ENCODE measurements around the gene LRTM2.

- TF ChIP-seq, protein P1, sequence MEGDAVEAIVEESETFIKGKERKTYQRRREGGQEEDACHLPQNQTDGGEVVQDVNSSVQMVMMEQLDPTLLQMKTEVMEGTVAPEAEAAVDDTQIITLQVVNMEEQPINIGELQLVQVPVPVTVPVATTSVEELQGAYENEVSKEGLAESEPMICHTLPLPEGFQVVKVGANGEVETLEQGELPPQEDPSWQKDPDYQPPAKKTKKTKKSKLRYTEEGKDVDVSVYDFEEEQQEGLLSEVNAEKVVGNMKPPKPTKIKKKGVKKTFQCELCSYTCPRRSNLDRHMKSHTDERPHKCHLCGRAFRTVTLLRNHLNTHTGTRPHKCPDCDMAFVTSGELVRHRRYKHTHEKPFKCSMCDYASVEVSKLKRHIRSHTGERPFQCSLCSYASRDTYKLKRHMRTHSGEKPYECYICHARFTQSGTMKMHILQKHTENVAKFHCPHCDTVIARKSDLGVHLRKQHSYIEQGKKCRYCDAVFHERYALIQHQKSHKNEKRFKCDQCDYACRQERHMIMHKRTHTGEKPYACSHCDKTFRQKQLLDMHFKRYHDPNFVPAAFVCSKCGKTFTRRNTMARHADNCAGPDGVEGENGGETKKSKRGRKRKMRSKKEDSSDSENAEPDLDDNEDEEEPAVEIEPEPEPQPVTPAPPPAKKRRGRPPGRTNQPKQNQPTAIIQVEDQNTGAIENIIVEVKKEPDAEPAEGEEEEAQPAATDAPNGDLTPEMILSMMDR (IDR thresholded peaks at IDR 0.05 in 2 of 3, conservative IDR thresholded peaks at IDR 0.05 in 1 of 3; ENCODE audit: borderline replicate concordance in 1 of 3, insufficient read depth in 1 of 3, low read depth in 2 of 3, low read length in 2 of 3), result no peak
- no peak for TF ChIP-seq POLR2AphosphoS5 (IDR thresholded peaks at IDR 0.05; ENCODE audit: low read depth, low read length)
- no peak for TF ChIP-seq ATF3 (IDR thresholded peaks at IDR 0.05)
- no peak for TF ChIP-seq EZH2 (IDR thresholded peaks at IDR 0.05)
- TF ChIP-seq POLR2A (IDR thresholded peaks at IDR 0.05; ENCODE audit: borderline replicate concordance, extremely low read depth, insufficient read depth, insufficient read length), result no peak
- no peak for TF ChIP-seq SP1 (IDR thresholded peaks at IDR 0.05; ENCODE audit: low read depth)
- no peak for TF ChIP-seq YY1 (IDR thresholded peaks at IDR 0.05; ENCODE audit: extremely low read depth, insufficient replicate concordance, low read depth, low read length)
These were observed 49.7 kb downstream of the LRTM2 start for GRCh38 chr12:1870086-1870485.
